Peyer's patch (tissue), 4 donors: ENCODE measurements around the gene PEMT. TPM values are rescaled to one million over a fixed set of nuclear protein-coding genes. Genes with fewer than 3 reads are reported as not detected.

Experiments used
- DNase-seq, 3 donors: peaks; one replicate each; pipeline ENCODE4 v3.0.0-alpha.2; 2017 to 2019
- H3K27ac ChIP-seq, 4 donors: fragments of 200-600 bp; sonication (generic); one replicate each; pipeline ENCODE4 v1.5.1; 2016 to 2019
- H3K27me3 ChIP-seq, 2 donors: fragments of 200-600 bp; sonication (generic); one replicate each; pipeline ENCODE4 v1.5.1; 2019
- H3K36me3 ChIP-seq, 3 donors: fragments of 200-600 bp; sonication (generic); one replicate each; pipeline ENCODE4 v1.5.1; 2016 to 2019
- H3K4me1 ChIP-seq, 4 donors: fragments of 200-600 bp; sonication (generic); one replicate each; pipeline ENCODE4 v1.5.1; 2016 to 2019
- H3K4me3 ChIP-seq, 4 donors: fragments of 200-600 bp; sonication (generic); 1 replicate in 3 of 4; 2 replicates in 1 of 4; pipeline ENCODE4 v1.5.1; 2016 to 2019; ENCODE audit warnings: mild to moderate bottlenecking in 1 of 4
- H3K9me3 ChIP-seq, 4 donors: fragments of 200-600 bp; sonication (generic); one replicate each; pipeline ENCODE4 v1.5.1; 2016 to 2019; ENCODE audit warnings: mild to moderate bottlenecking in 1 of 4
- POLR2A ChIP-seq, 2 donors: fragments of 450-650 bp; IDR thresholded peaks; one replicate each; pipeline ENCODE4 v1.5.1; 2017; ENCODE audit warnings: antibody characterized with exemption in 2 of 2, mild to moderate bottlenecking in 2 of 2, moderate library complexity in 2 of 2
- total RNA-seq, 4 donors: library from RNA; depleted of rRNA; stranded (reverse); fragments of >200 nt; gene quantifications; one replicate each; pipeline ENCODE4 v1.1.0, GENCODE V29; 2016
- TF ChIP-seq, protein P1 (sequence below), 6 experiments: fragments of 450-650 bp in 4 of 6; fragments of 200-600 bp in 2 of 6; sonication (generic) in 1 of 6; IDR thresholded peaks; one replicate each; pipeline ENCODE4 v1.5.1; 2017 to 2019; ENCODE audit warnings: antibody characterized with exemption in 6 of 6, mild to moderate bottlenecking in 3 of 6, moderate library complexity in 1 of 6

Gene PEMT
- total RNA-seq, 4 donors from 2014 or later = 9.9 to 25.0 (median 17.8) TPM

DNA sequence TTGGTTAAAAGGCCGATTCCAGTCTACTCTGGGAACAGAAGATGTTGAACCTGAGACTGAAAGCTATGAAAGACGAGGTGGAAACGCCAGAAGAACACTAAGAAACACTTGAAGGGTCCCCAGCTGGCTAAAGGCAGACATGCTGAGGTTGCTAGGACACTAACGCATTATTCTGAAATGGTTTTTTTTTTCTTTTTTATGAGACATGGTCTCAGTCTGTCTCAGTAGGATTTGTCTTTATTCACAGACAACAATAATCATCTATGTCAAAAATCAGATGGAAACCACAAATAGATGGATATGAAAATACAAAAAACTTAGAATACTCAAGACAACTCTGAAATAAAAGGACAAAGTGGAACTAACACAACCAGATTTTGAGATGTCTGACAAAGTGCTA, 60.4 kb downstream of the PEMT start:
- Histone ChIP-seq H3K4me1 (peaks cover 0 to 2% (median 0%) of the 10 kb centered on the region in 4 donors), H3K36me3 (no peaks in the 10 kb centered on the region), H3K27me3 (no peaks in the 10 kb centered on the region), H3K9me3 (no peaks in the 10 kb centered on the region), H3K27ac (no peak overlapping the region), H3K4me3 (no peak overlapping the region)
- DNase-seq = no peak
- no peak for TF ChIP-seq POLR2A (IDR thresholded peaks at IDR 0.05)
- TF ChIP-seq, protein P1, sequence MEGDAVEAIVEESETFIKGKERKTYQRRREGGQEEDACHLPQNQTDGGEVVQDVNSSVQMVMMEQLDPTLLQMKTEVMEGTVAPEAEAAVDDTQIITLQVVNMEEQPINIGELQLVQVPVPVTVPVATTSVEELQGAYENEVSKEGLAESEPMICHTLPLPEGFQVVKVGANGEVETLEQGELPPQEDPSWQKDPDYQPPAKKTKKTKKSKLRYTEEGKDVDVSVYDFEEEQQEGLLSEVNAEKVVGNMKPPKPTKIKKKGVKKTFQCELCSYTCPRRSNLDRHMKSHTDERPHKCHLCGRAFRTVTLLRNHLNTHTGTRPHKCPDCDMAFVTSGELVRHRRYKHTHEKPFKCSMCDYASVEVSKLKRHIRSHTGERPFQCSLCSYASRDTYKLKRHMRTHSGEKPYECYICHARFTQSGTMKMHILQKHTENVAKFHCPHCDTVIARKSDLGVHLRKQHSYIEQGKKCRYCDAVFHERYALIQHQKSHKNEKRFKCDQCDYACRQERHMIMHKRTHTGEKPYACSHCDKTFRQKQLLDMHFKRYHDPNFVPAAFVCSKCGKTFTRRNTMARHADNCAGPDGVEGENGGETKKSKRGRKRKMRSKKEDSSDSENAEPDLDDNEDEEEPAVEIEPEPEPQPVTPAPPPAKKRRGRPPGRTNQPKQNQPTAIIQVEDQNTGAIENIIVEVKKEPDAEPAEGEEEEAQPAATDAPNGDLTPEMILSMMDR (IDR thresholded peaks at IDR 0.05) = no peak

DNA sequence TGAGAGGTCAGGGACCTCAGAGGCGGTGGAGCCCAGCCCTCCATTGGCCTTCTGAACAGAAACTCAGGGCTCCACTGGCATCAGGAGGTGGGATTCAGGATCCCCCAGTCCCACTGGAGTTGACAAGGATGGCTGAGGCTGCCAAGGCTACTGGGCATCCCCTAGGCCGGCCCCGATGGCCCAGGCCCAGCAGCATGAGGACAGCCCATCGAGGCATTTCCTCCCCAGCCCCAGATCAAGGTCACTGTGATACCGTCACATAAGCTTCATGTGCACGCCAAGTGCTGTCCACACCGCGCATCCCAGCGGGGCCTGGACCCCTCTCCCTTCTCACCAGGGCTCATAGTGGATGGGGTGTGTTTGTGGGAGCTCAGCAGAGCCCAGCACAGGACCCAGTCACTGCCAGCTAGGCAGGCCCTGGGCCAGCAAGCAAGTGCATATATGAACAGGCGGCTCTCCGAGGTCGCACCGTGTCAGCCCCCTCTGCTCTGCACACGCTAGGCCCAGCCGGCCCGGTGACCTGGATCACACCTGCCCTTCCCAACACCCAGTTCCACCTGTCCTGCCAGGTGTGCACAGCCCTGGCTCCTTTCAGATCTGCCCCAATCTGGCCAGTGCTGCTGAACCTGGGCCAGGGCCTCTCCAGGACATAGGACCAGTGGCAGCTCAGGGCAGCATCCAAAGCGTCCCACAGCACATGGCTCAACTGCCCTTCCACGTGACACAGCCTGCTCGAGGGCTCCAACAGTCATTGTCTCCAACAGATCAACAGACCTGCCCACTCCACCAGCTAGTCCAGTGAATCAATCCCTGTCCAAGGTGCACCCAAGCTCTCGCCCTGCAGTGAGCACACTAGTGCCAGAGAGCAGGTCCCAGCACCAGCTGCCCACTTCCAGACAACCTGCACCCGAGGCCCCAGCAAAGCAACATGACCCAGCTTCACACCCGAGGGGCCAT, 62.5 kb downstream of the PEMT start:
- DNase-seq = no peak
- H3K4me1 ChIP-seq = peaks cover 0 to 4% (median 0%) of the 10 kb centered on the region in 4 donors
- H3K27me3 ChIP-seq = no peaks in the 10 kb centered on the region
- no peaks in the 10 kb centered on the region for H3K9me3 ChIP-seq
- H3K27ac ChIP-seq = no peak overlapping the region
- TF ChIP-seq, protein P1 (IDR thresholded peaks at IDR 0.05) = no peak
- TF ChIP-seq POLR2A (IDR thresholded peaks at IDR 0.05) = no peak
- H3K4me3 ChIP-seq = no peak overlapping the region
- no peaks in the 10 kb centered on the region for H3K36me3 ChIP-seq

DNA sequence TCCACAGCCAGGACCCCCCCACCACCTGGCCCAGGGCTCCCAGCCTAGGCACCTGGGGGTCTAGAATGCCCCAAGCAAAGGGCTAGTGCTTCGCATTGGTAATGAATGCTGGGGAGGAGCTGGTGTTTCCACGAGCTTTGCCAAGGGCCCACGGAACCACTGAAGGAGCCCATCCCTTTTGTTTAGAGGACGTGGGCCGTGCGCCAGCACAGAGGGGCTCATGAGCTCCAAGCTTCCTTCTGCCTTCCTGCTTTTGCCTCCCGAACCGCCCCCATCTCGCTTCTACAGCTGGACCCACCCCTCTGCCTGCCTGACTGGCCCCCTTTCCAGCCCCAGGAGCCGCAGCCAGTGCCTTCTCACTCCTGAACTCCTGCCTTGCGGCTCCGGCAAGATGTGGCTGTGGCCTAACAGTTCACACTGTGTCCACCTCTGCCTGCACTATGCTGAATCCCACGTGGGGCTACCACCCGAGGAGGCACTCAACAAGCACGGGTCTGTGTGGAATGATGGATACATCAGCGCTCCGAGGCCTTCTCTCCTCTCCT, 63.5 kb downstream of the PEMT start:
- H3K9me3 ChIP-seq = no peaks in the 10 kb centered on the region
- H3K36me3 ChIP-seq = no peaks in the 10 kb centered on the region
- no peak for TF ChIP-seq POLR2A (IDR thresholded peaks at IDR 0.05)
- TF ChIP-seq, protein P1 (IDR thresholded peaks at IDR 0.05) = no peak
- H3K27me3 ChIP-seq = no peaks in the 10 kb centered on the region
- H3K4me1 ChIP-seq = peaks cover 0 to 4% (median 0%) of the 10 kb centered on the region in 4 donors
- H3K4me3 ChIP-seq = no peak overlapping the region
- DNase-seq = no peak
- no peak overlapping the region for H3K27ac ChIP-seq

DNA sequence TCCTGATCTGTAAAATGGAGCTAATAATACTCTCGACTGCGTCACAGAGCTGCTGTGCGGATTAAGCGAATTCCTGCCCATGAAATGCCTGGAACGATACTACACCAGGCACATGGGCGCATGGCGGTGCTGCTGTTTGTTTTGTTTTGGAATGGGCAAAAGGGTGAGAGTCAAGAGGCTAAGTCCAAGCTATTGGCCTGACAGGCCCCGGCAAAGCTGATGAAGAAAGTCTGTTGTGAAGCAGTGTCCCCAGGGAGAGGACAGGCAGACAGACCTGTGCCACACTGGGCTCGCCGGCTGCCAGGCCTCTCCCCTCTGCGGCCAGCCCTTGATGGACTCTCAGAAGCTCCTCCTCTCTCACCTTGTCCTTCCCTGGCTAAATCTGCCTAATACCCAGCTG, 64.0 kb downstream of the PEMT start:
- Histone ChIP-seq H3K4me1 (peaks cover 0 to 4% (median 0%) of the 10 kb centered on the region in 4 donors), H3K9me3 (no peaks in the 10 kb centered on the region), H3K27ac (no peak overlapping the region), H3K4me3 (no peak overlapping the region), H3K36me3 (no peaks in the 10 kb centered on the region), H3K27me3 (no peaks in the 10 kb centered on the region)
- TF ChIP-seq, protein P1 (IDR thresholded peaks at IDR 0.05) = no peak
- TF ChIP-seq POLR2A (IDR thresholded peaks at IDR 0.05) = no peak
- DNase-seq = no peak

DNA sequence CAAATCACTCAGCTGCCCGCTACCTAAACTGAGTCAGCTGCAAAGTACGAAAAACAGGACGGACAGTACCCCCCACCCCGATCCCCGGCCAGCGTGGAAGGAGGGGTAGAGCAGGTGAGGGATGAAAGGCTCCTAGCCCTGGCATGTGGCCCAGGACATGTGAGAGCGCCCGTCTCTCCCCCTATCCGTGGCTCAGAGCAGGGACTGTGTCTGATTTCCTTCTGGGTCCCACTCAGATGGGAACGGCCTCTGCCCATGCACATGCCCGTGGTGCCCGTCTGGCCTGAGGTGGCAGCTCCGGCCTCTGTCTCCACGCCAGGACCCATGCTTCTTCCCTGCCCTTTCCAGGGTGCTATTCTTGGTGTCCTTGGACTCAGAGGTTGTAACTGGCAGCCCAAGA, 65.1 kb downstream of the PEMT start:
- H3K4me1 ChIP-seq = peaks cover 0 to 4% (median 0%) of the 10 kb centered on the region in 4 donors
- no peaks in the 10 kb centered on the region for H3K27me3 ChIP-seq
- TF ChIP-seq POLR2A (IDR thresholded peaks at IDR 0.05) = no peak
- no peaks in the 10 kb centered on the region for H3K36me3 ChIP-seq
- H3K27ac ChIP-seq = no peak overlapping the region
- no peaks in the 10 kb centered on the region for H3K9me3 ChIP-seq
- no peak overlapping the region for H3K4me3 ChIP-seq
- DNase-seq = no peak

DNA sequence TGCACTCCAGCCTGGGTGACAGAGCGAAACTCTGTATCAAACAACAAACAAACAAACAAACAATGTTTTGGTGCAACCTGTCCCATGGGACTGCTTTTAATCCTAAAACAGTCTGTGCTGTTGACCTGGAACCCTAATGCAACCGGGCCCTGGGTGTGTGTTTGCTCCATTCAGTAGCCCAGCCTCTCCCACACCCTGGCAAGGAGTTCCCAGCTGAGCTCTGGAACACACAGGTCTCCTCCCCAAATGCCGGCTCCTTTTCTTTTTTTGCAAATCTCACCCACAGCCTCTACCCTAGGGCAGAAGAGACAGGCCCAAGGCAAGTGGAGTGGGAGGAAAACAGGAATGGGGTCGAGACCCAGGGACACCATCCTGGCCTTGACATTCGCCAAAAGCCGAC, 65.6 kb downstream of the PEMT start:
- Histone ChIP-seq H3K36me3 (no peaks in the 10 kb centered on the region), H3K27me3 (no peaks in the 10 kb centered on the region), H3K4me1 (peaks cover 0 to 4% (median 0%) of the 10 kb centered on the region in 4 donors), H3K9me3 (no peaks in the 10 kb centered on the region), H3K27ac (no peak overlapping the region), H3K4me3 (no peak overlapping the region)
- no peak for DNase-seq
- no peak for TF ChIP-seq POLR2A (IDR thresholded peaks at IDR 0.05)
- TF ChIP-seq, protein P1 (IDR thresholded peaks at IDR 0.05) = no peak
